Measurements from ENCODE around the gene NCOA3.
"Not testable (repeated sequence)": the region's sequence is repeated elsewhere in the genome, so short reads cannot be mapped to it uniquely, and the experiment has no call there.

NCOA3 gene

GRCh38 chr20:47501482-47502270, at the start of gene NCOA3:
NCOA3 (plus strand) TSS chr20:47501887; CDS start chr20:47622248, 120,361 bp downstream.
- DNase-seq (ENCODE audit: low read depth) = peak; percentile 84

DNA sequence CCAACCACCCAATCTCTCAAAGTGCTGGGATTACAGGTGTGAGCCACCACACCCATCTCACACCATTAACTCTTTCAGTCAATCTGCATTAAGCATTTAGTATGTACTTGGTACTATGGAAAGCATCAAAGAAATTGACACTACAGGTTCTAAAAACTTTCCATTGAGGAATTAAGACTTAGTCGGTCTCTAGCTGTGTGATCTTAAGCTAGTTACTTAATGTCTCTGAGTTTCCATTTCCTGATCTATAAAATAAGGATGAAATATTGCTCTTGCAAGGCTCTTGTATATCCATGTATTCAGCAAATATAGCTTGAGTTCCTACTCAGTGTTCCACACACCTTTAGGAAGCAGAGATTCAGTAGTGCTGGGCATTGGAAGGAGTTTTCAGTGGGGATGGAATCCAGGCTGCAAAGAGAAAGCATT, 48.9 kb upstream of the NCOA3 start:
- no peak for DNase-seq (ENCODE audit: low read depth)

DNA sequence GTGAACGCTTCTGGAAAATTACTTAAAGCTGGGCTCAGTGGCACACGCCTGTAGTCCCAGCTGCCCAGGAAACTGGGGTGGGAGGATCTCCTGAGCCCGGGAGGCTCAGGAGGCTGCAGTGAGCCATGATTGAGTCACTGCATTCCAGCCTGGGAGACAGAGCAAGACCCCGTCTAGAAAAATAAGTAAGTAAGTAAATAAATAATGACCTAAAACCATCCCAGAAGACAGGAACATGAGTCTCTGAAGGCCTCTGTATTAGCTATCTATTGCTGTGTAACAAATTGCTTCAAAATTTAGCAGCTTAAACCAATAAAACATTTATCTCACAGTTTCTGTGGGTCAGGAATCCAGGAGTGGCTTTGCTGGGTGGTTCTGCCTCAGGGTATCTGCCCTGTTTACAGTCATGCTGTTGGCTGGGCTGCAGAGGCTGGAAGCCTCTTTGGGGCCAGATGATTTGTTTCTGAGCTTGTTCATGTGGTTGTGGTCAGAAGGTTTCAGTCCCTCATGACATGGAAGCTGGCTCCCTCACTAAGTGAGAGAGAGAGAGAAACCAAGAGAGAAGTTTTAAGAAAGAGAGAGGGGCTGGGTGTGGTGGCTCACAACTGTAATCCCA, 48.4 kb upstream of the NCOA3 start:
- DNase-seq (ENCODE audit: low read depth) = no peak

DNA sequence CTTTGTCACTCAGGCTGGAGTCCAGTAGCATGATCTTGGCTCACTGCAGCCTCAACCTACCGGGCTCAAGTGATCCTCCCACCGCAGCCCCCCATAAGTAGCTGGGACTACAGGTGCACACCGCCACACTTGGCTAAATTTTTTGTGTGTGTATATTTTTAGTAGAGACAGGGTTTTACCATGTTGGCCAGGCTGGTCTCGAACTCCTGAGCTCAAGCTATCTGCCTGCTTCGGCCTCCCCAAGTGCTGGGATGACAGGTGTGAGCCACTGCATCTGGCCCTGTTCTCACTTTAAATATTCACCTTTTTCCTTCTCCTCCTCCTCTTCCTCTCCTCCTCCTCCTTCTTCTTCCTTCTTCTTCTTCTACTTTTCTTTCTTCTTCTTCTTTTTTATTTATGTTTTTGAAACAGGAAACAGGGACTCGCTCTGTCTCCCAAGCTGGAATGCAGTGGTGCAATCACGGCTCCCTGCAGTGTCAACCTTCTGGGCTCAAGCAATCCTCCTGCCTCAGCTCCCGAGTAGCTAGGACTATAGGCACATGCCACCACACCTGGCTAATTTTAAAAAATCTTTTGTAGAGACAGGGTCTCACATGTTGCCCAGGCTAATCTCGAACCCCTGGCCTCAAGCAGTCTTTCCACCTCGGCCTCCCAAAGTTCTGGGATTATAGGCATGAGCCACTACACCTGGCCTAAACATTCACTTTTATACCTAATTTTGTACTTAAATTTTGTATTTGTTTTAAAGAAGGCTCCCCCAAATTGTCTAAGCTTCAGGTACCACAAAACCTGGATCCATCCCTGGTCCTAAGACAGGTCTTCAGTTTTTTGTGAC, 47.2 kb upstream of the NCOA3 start:
- no peak for DNase-seq (ENCODE audit: low read depth)

DNA sequence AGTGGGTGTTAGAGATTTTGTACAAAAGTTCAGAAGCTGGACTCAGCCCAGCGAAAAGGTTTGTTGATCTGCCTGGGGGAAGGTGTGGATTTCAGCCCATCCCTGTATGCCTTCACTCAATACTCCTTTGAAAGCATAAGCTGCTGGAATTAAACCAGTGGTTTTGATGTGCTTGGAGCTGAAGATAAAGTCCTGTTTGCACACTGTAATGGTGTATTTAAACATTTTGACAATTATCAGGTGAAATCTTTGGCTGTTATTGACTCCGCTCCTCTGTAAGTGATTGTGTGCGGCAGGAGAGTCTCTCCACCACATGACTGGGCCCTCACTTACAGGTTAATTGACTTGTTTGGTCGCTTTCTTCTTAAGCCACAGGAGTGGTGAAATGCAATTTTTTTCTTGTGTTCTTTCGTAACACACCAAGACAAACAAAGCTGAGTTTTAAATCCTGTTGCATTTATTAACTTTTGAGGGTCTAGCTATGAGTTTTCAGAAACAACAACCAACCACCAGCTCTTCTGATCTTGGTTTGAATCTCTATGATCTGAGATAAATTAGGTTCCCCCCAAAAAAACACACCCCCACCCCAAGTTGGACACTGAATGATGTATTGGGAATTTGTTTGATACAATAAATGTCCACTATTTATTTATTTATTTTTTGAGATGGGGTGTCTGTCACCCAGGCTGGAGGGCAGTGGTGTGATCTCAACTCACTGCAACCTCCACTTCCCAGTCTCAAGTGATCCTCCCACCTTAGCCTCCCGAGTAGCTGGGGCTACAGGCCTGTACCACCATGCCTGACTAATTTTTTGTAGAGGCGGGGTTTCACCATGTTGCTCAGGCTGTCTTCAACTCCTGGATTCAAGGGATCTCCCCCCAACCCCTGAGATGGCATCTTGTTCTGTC, 46.3 kb upstream of the NCOA3 start:
- no peak for DNase-seq (ENCODE audit: low read depth)

DNA sequence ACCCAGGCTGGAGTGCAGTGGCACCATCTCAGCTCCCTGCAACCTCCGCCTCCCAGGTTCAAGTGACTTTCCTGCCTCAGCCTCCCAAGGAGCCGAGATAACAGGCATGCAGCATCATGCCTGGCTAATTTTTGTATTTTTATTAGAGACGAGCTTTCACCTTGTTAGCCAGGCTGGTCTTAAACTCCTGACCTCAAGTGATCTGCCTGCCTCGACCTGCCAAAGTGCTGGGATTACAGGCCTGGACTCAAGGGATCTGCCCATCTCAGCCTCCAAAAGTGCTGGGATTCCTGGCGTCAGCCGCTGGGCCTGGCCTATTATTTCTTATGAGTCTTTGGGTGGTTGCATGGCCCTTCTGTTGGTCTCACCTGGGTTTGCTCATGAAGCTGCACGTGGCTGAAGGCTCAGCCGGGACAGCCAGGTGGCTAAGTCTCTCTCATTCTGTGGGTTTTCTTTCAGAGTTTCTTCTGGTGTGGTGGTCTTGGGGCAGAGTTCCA, 45.6 kb upstream of the NCOA3 start:
- DNase-seq (ENCODE audit: low read depth) = no peak

DNA sequence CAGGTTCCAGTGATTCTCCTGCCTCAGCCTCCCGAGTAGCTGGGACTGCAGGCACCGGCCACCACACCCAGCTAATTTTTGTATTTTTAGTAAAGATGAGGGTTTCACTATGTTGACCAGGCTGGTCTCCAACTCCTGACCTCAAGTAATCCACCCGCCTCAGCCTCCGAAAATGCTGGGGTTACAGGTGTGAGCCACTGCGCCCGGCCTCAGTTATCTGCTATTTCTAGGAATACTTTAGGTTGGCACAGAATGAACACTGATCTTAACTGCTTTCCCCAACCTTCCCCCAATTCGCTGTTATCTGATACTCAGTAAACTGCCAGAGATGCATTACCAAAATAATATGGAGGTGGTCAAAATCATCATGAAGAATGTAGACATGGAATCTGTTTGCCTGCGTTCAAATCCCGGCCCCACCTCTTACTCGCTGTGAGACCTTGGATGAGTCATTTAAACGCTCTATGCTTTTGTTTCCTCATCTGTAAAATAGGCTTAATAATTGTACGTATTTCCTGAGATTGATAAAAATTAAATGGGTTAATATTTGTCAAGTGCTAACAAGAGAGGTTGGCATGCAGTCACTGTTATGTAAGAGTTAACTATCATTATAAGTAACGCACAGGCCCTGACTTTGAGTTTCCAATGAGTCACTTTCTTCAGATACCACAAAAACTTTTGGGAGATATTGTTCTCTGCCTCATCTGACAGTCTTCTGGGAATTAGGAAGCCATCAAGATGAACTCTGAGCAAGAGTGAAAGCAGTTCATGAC, 44.5 kb upstream of the NCOA3 start:
- DNase-seq (ENCODE audit: low read depth) = no peak

DNA sequence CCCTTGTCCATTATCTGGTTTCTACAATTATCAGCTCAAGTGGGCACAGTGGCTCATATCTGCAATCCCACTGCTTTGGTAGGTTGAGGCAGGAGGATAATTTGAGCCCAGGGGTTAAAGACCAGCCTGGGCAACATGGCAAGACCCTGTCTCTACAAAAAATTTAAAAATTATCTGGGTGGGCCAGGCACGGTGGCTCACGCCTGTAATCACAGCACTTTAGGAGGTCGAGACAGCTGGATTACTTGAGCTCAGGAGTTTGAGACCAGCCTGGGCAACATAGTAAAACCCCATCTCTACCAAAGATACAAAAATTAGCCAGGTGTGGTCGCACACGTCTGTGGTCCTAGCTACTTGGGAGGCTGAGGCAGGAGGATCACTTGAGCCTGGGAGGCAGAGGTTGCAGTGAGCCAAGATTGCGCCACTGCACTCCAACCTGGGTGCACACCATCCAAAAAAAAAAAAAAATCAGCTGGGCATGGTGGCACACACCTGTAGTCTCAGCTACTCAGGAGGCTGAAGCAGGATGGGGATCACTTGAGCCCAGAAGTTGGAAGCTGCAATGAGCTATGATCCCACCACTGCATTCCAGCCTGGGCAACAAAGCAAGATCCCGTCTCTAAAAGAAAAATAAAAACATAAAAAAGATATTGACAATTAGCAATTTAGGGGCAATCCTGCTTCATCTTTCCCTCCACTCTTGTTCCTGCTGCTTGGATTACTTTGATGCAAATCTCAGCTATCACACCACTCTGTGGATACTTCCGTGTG, 43.2 kb upstream of the NCOA3 start:
- not testable (repeated sequence) for DNase-seq (ENCODE audit: low read depth)

DNA sequence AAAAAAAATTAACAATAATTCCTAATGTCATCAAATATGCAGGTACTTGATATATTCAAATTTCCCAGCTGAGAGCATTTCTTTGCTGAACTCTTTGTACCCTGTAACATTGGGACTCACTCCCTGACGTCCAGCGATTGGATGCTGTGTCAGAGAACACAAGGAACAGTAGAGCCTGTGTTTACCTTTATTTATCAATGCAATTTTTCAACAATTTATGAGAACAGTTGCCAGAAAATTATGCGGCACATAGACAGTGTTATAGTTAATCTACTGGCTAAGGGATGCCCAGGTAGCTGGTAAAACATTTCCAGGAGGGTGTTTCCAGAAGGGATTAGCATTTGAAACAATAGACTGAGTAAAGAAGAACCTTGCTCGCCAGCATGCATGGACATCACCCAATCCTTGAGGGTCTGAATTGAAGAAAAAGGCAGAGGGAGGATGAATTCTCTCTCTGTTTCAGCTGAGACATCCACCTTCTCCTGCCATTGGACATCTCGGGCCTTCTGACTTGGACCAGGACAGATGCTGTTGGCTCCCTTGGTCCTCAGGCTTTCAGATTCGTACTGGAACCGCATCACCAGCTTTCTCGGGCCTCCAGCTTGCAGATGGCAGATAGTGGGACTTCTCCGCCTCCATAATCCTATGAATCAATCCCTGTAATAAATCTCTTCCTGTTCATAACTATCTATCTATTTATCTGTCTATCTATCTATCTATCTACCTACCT, 42.2 kb upstream of the NCOA3 start:
- no peak for DNase-seq (ENCODE audit: low read depth)

GRCh38 chr20:47460761-47461112, 41.0 kb upstream of the NCOA3 start:
- not testable (repeated sequence) for DNase-seq (ENCODE audit: low read depth)

DNA sequence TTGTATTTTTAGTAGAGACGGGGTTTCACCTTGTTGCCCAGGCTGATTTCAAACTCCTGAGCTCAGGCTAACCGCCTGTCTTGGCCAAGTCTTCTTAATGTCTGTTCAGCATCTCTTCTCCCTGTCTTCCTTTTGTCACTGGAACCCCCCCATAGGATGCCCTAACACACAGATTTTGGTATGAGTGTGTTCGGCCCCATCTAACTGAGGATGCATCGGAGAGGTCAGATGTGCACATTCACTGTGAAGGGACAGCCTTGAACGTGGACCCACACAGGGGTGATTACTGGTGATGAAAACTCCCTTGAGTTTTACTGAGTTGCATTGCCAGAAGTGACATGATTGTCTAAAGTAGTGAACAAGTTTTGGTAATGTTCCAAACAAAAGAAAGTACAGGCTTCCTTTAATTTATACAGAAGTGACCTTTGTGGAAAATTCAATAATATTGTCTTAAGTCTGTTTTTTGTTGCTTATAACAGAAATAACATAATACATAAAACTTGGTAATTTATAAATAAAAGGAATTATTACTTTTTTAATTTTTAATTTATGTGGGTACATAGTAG, 40.5 kb upstream of the NCOA3 start:
- DNase-seq (ENCODE audit: low read depth) = no peak

GRCh38 chr20:47461906-47462305, 39.8 kb upstream of the NCOA3 start:
- DNase-seq (ENCODE audit: low read depth) = not testable (repeated sequence)

DNA sequence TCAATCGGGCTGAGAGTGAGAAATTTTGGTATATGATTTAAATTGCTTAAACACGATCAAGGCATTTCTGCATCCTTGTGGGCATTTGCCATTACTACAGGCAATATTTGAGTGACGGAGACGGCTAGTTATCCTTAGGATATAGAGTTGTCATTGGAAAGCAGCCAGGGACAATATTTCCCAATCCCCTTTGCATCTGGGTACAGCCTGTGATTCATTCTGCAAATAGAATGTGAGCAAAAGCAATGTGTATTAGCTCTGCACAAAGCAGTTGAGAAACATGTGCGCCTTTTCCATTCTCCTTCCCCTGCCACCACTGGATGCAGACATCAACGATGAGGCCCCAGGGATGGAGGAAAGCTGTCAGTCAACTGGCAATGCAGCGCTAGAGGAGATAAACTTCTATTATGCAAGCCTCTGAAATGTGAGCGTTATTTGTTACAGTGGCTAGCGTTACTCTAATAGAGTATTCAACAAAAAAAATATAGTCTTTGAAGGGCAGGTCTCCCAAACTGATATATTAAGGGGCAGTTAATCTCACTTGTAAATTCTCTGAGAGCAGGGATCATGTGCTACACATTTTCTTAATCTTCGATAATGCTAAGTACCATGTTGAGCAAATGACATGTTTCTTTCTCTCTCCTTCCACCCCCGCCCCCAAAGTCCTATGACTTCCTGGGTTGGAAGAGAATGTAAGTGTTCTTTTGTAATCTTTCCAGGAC, 37.1 kb upstream of the NCOA3 start:
- DNase-seq (ENCODE audit: low read depth) = no peak

DNA sequence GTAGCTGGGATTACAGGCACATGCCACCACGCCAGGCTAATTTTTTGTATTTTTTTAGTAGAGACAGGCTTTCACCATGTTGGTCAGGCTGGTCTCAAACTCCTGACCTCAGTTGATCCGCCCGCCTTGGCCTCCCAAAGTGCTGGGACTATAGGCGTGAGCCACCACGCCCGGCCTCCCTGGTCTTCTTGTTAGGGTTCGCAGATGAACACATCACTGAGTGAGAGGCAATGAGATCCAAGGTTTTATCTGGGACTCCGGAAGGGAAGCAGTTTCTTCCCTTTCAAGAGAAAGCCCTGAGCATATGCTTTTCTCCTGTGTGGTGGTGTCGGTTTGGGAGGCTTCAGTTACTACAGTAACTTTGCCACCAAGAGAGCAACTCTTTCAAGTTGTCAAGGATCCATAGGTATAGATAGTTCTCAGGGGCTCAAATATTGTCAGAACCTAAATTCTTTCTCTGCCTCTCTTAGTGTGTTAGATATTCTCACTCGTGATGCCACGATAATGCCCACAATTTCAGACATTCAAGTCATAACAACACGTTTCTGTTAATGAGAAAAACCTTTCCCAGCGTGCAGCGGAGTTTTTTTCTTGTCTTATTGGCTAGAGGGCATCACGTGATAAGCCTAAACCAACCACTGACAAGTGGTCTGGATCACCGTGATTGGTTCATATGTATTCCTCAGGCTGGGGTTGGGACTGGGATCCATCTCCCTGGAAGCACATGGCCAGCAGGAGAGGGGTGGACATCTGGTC, 36.2 kb upstream of the NCOA3 start:
- DNase-seq (ENCODE audit: low read depth) = no peak

DNA sequence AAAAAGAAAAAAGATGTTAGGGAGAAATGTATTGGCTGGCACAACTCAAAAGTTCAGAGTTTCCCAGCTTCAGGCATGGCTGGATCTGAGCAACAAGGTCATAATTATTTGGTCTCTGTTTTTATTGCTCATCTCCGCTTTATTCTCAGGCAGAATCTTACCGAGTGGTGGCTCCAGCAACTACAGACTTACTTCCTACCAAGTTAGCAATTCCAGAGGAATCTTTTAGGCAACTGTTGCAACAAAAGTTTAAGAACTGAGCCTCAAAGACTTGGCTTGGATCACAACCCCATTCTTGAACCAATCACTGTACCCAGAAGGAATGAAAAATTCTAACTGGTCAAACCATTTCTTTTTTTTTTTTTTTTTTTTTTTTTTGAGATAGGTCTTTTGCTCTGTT, 35.5 kb upstream of the NCOA3 start:
- no peak for DNase-seq (ENCODE audit: low read depth)

DNA sequence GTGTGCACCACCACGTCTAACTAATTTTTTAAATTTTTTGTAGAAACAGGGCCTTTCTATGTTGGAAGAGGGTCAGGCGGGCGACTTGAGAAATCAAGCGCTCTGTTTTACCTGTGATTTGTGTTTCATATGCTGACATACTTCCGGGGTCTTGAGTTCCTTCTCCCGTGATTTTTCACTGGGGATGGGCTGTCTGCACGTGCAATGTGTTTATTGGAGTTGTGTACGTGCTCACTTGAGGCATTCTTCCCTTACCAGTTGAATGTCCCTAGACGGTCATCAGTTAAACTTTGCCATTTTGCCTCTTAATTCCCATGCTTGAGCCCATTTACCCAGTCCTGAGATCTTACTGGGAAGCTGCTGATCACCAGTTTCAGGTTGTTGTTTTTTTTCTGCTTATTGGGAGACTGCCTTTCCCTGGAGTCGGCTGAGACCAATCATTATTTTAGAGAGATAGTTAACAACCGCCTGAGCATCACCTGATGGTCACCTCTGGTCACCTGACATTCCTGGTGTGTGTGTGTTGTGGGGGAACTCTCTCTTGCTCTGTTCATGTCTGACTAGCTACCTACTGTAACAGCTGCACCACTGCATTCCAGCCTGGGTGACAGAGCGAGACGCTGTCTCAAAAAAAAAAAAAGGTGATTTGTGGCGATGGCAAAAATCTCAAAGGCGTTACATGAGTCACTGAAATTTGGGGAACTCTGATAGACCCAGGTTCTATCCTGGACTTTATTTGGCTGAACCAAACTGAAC, 34.8 kb upstream of the NCOA3 start:
- no peak for DNase-seq (ENCODE audit: low read depth)
